HG02763 (cell line): ENCODE data around the gene TXNDC2.

Source experiments
- ATAC-seq: cut with Tn5 transposase; IDR thresholded peaks from one replicate; pipeline ENCODE4 v1.9.1; 2021; ENCODE audit warnings: mild to moderate bottlenecking, moderate library complexity; ENCODE audit not compliant: unreplicated experiment

The TXNDC2 gene

DNA sequence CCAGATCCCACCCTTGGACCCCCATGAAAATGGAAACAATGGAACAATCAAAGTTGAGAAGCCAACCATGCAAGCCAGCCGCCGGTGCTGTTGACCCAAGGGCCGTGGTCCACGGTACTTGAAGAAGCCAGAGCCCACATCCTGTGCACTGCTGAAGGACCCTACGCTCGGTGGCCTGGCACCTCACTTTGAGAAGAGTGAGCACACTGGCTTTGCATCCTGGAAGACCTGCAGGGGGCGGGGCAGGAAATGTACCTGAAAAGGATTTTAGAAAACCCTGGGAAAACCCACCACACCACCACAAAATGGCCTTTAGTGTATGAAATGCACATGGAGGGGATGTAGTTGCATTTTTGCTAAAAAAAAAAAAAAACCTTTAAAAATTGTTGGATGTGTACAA lies 26.5 kb upstream of the TXNDC2 start:
- ATAC-seq, result no peak

- no peak for ATAC-seq
Observed at GRCh38 chr18:9860682-9861081, 25.1 kb upstream of the TXNDC2 start.

DNA sequence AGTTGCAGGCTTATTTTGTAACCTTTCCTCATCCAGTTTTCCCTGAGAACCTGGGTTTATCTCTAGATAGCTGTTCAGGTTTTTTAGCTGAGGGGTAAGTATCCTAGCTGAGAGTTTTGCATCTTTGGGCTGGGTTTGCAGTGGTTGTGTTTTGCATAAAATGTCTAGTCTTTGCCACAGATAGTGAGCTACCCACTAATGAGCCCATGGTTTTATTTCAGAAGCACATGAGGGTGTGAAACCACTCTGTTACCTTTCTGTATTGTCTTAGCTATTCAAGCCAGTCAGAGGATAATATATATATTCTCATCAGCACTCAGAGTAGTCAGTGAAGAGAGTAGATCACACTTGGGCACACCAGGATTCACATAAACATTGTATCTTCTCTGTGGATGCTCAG lies 24.6 kb upstream of the TXNDC2 start:
- ATAC-seq, result peak; percentile 79

GRCh38 chr18:9861933-9862332 lies 23.8 kb upstream of the TXNDC2 start:
- peak; percentile 61 for ATAC-seq

DNA sequence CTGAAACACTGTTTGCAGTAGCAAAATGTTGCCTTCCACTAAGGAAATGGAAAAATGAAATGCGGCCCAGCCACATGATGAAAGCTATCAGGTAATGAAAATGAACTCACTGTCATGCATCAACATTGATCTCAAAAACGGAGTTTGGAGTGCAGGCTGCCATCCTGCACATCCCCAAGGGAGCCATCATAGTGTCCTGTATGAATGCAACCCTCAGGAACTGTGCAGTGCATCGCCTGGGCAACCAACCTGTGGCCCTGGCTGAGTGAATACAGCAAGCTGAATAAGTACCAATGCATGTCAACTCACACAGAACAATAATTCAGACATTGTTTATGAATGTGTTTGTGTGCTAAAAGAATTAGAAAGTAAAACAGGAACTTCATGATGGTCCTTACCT lies 23.1 kb upstream of the TXNDC2 start:
- ATAC-seq, result no peak

DNA sequence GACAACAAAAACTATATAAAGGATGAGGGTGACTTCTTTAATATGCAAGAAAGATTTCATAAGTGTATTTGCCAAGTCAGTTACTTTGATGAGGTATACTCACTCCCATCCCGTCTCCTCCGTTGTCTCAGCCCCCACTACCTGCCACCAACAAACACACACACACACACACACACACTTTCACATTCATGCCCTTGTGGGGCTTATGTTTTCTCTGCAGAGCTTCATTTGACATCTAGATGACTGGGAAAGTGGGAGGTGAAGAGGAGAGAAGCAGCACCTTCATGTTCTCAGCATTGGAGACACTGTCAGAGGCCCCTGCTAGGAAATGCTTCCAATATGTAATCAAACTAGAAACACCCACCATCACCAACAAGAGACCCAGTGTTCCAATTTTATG lies 22.5 kb upstream of the TXNDC2 start:
- no peak for ATAC-seq

DNA sequence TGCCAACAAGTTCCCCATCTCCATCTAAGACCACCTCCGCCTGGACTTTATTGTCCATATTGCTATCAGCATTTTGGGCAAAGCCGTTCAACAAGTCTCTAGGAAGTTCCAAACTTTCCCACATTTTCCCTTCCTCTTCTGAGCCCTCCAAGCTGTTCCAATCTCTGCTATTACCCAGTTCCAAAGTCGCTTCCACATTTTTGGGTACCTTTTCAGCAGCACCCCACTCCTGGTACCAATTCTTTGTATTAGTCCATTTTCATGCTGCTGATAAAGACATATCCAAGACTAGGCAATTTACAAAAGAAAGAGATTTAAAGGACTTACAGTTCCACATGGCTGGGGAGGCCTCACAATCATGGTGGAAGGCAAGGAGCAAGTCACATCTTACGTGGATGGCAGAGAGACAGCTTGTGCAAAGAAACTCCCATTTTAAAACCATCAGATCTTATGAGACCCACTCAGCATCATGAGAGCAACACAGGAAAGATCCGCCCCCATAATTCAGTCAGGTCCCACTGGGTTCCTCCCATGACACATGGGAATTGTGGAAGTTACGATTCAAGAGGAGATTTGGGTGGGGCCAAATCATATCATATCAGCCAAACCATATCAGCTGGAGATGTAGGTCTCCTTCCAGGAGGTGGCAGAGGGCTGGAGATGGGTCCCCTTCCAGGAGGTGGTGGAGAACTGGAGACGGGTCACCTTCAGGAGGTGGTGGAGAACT lies 19.8 kb upstream of the TXNDC2 start:
- ATAC-seq, result no peak

DNA sequence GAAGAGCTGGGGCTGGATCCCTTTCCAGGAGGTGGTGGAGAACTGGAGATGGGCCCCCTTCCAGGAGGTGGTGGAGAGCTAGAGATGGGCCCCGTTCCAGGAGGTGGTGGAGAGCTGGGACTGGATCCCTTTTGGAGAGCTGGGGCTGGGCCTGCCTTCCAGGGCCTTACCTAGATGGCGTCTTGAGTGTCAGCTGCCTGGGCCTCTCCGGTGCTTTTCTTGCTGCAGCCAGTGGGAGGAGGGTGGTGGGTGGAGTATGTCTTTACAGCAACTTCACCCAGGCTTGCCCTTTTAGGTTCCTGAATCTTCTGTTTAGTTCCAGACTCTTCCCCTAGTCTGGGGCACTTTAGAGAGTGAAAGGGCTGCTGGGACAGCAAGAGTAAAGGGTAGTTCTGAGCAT lies 19.1 kb upstream of the TXNDC2 start:
- ATAC-seq, result no peak

GRCh38 chr18:9867071-9867594 lies 18.6 kb upstream of the TXNDC2 start:
- ATAC-seq, result no peak

- no peak for ATAC-seq
Observed at GRCh38 chr18:9868857-9869714, 16.7 kb upstream of the TXNDC2 start.

- ATAC-seq, result peak; percentile 54
Observed at GRCh38 chr18:9869715-9870430, 15.9 kb upstream of the TXNDC2 start.

DNA sequence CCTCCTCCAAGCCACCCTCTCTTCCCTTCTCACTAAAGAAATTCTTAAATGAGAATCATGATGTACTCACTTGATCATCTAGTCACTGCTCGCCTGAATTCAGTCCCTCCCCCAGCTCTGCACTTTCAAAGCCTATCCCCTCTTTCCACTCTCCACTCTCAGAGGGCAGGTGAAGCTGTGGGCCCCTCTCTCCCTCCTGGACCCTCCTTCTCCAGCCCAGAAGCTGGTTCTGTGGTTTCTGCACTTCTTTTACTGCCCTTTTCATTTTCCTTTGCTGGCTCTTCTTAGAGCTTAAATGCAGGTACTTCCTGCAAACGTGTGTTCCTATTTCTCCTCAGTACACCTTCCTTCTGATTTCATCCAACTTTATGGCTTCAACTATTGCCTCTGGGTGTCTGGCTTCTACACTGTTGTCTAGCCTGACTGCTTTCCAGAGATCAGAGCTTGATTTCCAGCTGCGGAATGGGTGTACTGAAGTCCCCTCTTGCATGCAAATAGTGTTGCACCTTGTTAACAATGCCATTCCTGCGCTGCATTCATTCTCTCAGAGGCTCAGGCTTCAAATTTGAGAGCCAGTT lies 15.3 kb upstream of the TXNDC2 start:
- ATAC-seq, result no peak

DNA sequence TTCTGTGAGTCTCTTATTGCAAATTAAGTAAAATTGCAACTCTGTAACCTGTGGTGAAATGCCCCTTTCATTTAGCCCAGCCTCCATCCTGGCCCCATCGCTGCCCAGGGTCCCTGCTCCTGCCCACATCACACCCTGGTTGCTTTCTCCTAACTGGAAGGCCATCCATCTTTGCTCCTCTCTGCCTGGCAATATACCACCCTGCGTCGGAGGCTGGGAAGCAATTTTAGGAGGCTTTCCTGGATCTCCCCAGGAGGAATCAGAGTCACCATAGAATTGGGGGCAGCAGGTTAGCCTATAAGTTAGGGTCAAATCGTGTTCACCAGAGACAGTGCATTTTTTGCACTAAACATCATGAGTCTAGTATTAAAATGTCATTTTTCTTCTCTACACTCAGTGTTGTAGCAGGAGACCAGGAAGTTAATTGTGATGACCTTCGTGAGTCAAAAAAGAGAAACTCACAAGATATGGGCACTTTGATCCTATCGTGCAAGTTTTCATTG lies 14.5 kb upstream of the TXNDC2 start:
- ATAC-seq, result no peak

- no peak for ATAC-seq
Observed at GRCh38 chr18:9872823-9873222, 12.9 kb upstream of the TXNDC2 start.

- no peak for ATAC-seq
Observed at GRCh38 chr18:9874728-9875127, 11.0 kb upstream of the TXNDC2 start.

GRCh38 chr18:9876212-9876866 lies 9.4 kb upstream of the TXNDC2 start:
- ATAC-seq, result no peak

DNA sequence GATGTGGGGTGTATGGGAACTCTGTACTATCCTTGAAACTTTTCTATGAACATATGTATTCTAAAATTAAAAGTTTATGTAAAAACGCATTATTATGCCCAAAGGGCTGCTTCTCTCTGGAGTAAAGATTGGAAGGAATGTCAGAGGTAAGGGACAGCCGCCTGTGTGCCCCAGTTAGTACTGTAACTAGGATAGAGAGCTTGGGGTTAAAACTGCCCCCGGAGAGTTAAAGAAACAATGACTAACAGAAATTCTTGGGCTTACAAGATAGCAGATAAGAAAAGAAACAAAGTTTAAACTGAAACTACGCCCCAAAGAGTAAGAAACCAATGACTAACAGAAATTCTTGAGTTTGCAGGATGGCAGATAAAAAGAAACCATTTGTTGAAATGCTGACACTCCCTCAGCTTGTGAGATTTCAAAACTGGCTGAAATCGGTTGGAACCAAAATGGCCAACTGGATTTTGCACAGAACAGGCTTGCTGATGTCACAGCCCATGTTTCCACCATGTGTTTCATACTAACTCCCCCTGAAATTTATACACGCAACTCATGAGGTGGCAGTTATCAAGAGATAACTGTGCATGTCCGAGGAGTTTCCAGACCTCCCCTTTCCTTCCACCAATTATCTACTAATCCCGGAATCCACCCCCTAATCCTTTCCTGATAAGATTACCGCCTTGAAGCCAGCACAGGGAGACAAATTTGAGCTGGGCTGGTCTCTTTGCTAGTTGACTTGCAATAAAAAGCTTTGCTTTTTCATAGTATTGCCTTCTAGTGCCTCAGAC lies 8.7 kb upstream of the TXNDC2 start:
- ATAC-seq, result no peak

DNA sequence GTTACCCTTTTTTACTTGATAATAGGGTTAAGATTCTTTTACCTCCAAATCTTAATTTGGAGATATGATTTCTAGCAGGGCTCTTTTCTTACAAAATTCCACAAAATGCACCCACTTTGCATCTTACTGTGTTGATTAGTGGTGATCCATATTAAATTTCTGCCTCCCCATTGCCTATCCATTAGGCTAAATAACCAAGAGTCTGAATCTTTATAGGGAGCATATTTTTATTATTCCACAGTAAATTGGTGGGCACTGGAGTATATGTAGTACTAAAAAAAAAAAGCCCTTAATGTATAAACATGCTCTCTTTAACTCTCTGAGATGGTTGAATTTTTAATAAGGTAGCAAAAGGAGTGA lies 8.1 kb upstream of the TXNDC2 start:
- ATAC-seq, result no peak

DNA sequence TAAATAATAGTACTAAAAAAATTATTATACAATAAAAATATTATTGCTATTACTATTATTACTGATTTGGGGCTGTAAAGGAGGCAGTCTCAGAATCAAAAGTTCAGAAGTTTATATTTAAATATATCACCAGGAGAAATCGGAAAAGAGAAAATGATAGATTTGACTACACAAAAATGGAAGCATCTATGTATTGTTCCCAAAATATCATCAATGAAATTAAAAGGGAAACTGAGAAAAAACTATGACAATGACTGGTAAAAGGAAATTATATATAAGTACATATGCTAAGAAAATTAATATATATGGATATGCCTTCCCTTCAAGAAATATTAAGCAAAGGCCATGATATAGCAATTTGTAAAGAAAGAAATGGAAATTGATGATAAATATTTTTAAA lies 7.7 kb upstream of the TXNDC2 start:
- no peak for ATAC-seq

GRCh38 chr18:9878783-9879242 lies 7.0 kb upstream of the TXNDC2 start:
- ATAC-seq, result no peak
